ENCODE measurements around the gene SORCS2. TPM values are rescaled to one million over a fixed set of nuclear protein-coding genes. Genes with fewer than 3 reads are reported as not detected.

SORCS2 gene
- total RNA-seq, 1 donor from 2014 or later: 13.8 TPM

GRCh38 chr4:7169134-7169533, 23.2 kb upstream of the SORCS2 start:
- Mint-ChIP-seq H3K9me3 (ENCODE audit: unreplicated experiment) (peaks cover 4% of the 10 kb centered on the region), H3K27ac (ENCODE audit: unreplicated experiment) (no peak overlapping the region), H3K4me3 (ENCODE audit: unreplicated experiment) (no peak overlapping the region), H3K27me3 (ENCODE audit: low read depth, unreplicated experiment) (peaks cover 29% of the 10 kb centered on the region), H3K36me3 (ENCODE audit: low read depth, unreplicated experiment) (peaks cover 3% of the 10 kb centered on the region), H3K4me1 (ENCODE audit: low read depth, unreplicated experiment) (peaks cover 5% of the 10 kb centered on the region)
- DNase-seq (ENCODE audit: low read depth) (no peak), FAIRE-seq (no peak)
- H3K27me3 ChIP-seq (ENCODE audit: insufficient read depth, low read length): peaks cover 5% of the 10 kb centered on the region
- no peak overlapping the region for H3K27ac ChIP-seq (ENCODE audit: low read depth, low read length)
- H4K20me1 ChIP-seq (ENCODE audit: insufficient read depth, low read length): no peaks in the 10 kb centered on the region
- peaks cover 3% of the 10 kb centered on the region for H3K4me1 ChIP-seq (ENCODE audit: insufficient read depth, low read length)
- H2AFZ ChIP-seq (ENCODE audit: low read depth, low read length): no peak overlapping the region
- no peaks in the 10 kb centered on the region for H3K9me3 ChIP-seq (ENCODE audit: insufficient read depth, low read depth, low read length)
- H3K36me3 ChIP-seq (ENCODE audit: insufficient read depth, low read length): no peaks in the 10 kb centered on the region
- no peak overlapping the region for H3K4me2 ChIP-seq (ENCODE audit: low read length)
- no peaks in the 10 kb centered on the region for H3K79me2 ChIP-seq (ENCODE audit: insufficient read depth, low read length)
- no peak overlapping the region for H3K9ac ChIP-seq (ENCODE audit: low read length)
- no peak for TF ChIP-seq CTCF (IDR thresholded peaks at IDR 0.05; ENCODE audit: insufficient read depth, low read depth, low read length)
- TF ChIP-seq EZH2 (IDR thresholded peaks at IDR 0.05; ENCODE audit: insufficient read depth, low read length): no peak
- H3K4me3 ChIP-seq (ENCODE audit: insufficient read depth, low read depth, low read length): no peak overlapping the region

GRCh38 chr4:7170012-7170411, 22.3 kb upstream of the SORCS2 start:
- no peaks in the 10 kb centered on the region for H3K36me3 ChIP-seq (ENCODE audit: insufficient read depth, low read length)
- no peak overlapping the region for H3K4me2 ChIP-seq (ENCODE audit: low read length)
- H3K36me3 Mint-ChIP-seq (ENCODE audit: low read depth, unreplicated experiment): peaks cover 3% of the 10 kb centered on the region
- no peaks in the 10 kb centered on the region for H3K79me2 ChIP-seq (ENCODE audit: insufficient read depth, low read length)
- H3K4me3 ChIP-seq (ENCODE audit: insufficient read depth, low read depth, low read length): no peak overlapping the region
- H3K27ac ChIP-seq (ENCODE audit: low read depth, low read length): no peak overlapping the region
- DNase-seq (ENCODE audit: low read depth) (no peak), FAIRE-seq (no peak)
- no peak overlapping the region for H2AFZ ChIP-seq (ENCODE audit: low read depth, low read length)
- peaks cover 7% of the 10 kb centered on the region for H3K27me3 ChIP-seq (ENCODE audit: insufficient read depth, low read length)
- no peaks in the 10 kb centered on the region for H3K9me3 ChIP-seq (ENCODE audit: insufficient read depth, low read depth, low read length)
- H3K4me1 Mint-ChIP-seq (ENCODE audit: low read depth, unreplicated experiment): peaks cover 5% of the 10 kb centered on the region
- peaks cover 3% of the 10 kb centered on the region for H3K4me1 ChIP-seq (ENCODE audit: insufficient read depth, low read length)
- H3K27me3 Mint-ChIP-seq (ENCODE audit: low read depth, unreplicated experiment): peaks cover 27% of the 10 kb centered on the region
- H4K20me1 ChIP-seq (ENCODE audit: insufficient read depth, low read length): no peaks in the 10 kb centered on the region
- no peak for TF ChIP-seq CTCF (IDR thresholded peaks at IDR 0.05; ENCODE audit: insufficient read depth, low read depth, low read length)
- TF ChIP-seq EZH2 (IDR thresholded peaks at IDR 0.05; ENCODE audit: insufficient read depth, low read length): no peak
- H3K9me3 Mint-ChIP-seq (ENCODE audit: unreplicated experiment): peaks cover 4% of the 10 kb centered on the region
- H3K27ac Mint-ChIP-seq (ENCODE audit: unreplicated experiment): no peak overlapping the region
- H3K4me3 Mint-ChIP-seq (ENCODE audit: unreplicated experiment): no peak overlapping the region
- no peak overlapping the region for H3K9ac ChIP-seq (ENCODE audit: low read length)

GRCh38 chr4:7171191-7171900, 21.0 kb upstream of the SORCS2 start:
- Histone ChIP-seq H3K79me2 (ENCODE audit: insufficient read depth, low read length) (no peaks in the 10 kb centered on the region), H3K4me2 (ENCODE audit: low read length) (no peak overlapping the region), H3K9ac (ENCODE audit: low read length) (no peak overlapping the region), H4K20me1 (ENCODE audit: insufficient read depth, low read length) (no peaks in the 10 kb centered on the region), H3K4me1 (ENCODE audit: insufficient read depth, low read length) (peaks cover 3% of the 10 kb centered on the region), H3K27me3 (ENCODE audit: insufficient read depth, low read length) (peaks cover 7% of the 10 kb centered on the region), H3K9me3 (ENCODE audit: insufficient read depth, low read depth, low read length) (no peaks in the 10 kb centered on the region), H3K36me3 (ENCODE audit: insufficient read depth, low read length) (no peaks in the 10 kb centered on the region), H3K27ac (ENCODE audit: low read depth, low read length) (no peak overlapping the region), H3K4me3 (ENCODE audit: insufficient read depth, low read depth, low read length) (no peak overlapping the region), H2AFZ (ENCODE audit: low read depth, low read length) (no peak overlapping the region)
- no peak for TF ChIP-seq CTCF (IDR thresholded peaks at IDR 0.05; ENCODE audit: insufficient read depth, low read depth, low read length)
- TF ChIP-seq EZH2 (IDR thresholded peaks at IDR 0.05; ENCODE audit: insufficient read depth, low read length): no peak
- Mint-ChIP-seq H3K27ac (ENCODE audit: unreplicated experiment) (no peak overlapping the region), H3K4me1 (ENCODE audit: low read depth, unreplicated experiment) (peaks cover 5% of the 10 kb centered on the region), H3K9me3 (ENCODE audit: unreplicated experiment) (peaks cover 4% of the 10 kb centered on the region), H3K36me3 (ENCODE audit: low read depth, unreplicated experiment) (peaks cover 3% of the 10 kb centered on the region), H3K4me3 (ENCODE audit: unreplicated experiment) (no peak overlapping the region), H3K27me3 (ENCODE audit: low read depth, unreplicated experiment) (peaks cover 23% of the 10 kb centered on the region)
- DNase-seq (ENCODE audit: low read depth) (no peak), FAIRE-seq (no peak)

Data from astrocyte (in vitro differentiated cells and primary cell).